Fibroblast of lung (primary cell): ENCODE measurements around the gene PMFBP1. TPM values are rescaled to one million over a fixed set of nuclear protein-coding genes. Genes with fewer than 3 reads are reported as not detected.

Experiments
- DNase-seq, 2 donors: peaks; one replicate each; pipeline versions ENCODE4 v3.0.0 to v3.0.0-alpha.2; 2010; ENCODE audit warnings: low read depth in 2 of 2
- H2AFZ ChIP-seq: 2 replicates; pipeline ENCODE4 v1.5.1; 2012; ENCODE audit warnings: low read length, control low read depth, inconsistent platforms
- H3K27ac ChIP-seq: 2 replicates; pipeline ENCODE4 v1.5.1; 2011; ENCODE audit warnings: low read length, control low read depth; ENCODE audit not compliant: insufficient read depth
- H3K27me3 ChIP-seq: 2 replicates; pipeline ENCODE4 v1.5.1; 2011; ENCODE audit warnings: mild to moderate bottlenecking, low read length; ENCODE audit not compliant: control insufficient read depth, insufficient read depth
- H3K36me3 ChIP-seq: 2 replicates; pipeline ENCODE4 v1.5.1; 2011; ENCODE audit warnings: low read length; ENCODE audit not compliant: control insufficient read depth, insufficient read depth
- H3K4me1 ChIP-seq: 2 replicates; pipeline ENCODE4 v1.5.1; 2011; ENCODE audit warnings: low read length; ENCODE audit not compliant: control insufficient read depth, insufficient read depth; ENCODE audit errors: extremely low read depth
- H3K4me2 ChIP-seq: 2 replicates; pipeline ENCODE4 v1.5.1; 2011; ENCODE audit warnings: low read length, control low read depth; ENCODE audit not compliant: insufficient read depth; ENCODE audit errors: extremely low read depth
- H3K4me3 ChIP-seq, 4 experiments: fragments of 200-600 bp in 1 of 4; sonication (generic) in 1 of 4; replicated peaks in 1 of 4; 2 replicates each; pipeline ENCODE4 v1.5.1; 2011 to 2016; ENCODE audit warnings: low read length in 4 of 4, low read depth in 3 of 4, mild to moderate bottlenecking in 3 of 4, control low read depth in 2 of 4, inconsistent platforms in 1 of 4, mixed read lengths in 1 of 4; ENCODE audit not compliant: insufficient read depth in 1 of 4; ENCODE audit errors: control extremely low read depth in 1 of 4
- H3K79me2 ChIP-seq: 2 replicates; pipeline ENCODE4 v1.5.1; 2012; ENCODE audit warnings: mild to moderate bottlenecking, low read length, inconsistent platforms; ENCODE audit not compliant: control insufficient read depth, insufficient read depth
- H3K9ac ChIP-seq: 2 replicates; pipeline ENCODE4 v1.5.1; 2011; ENCODE audit warnings: mild to moderate bottlenecking, low read length, control low read depth; ENCODE audit not compliant: insufficient read depth
- H3K9me3 ChIP-seq: 2 replicates; pipeline ENCODE4 v1.5.1; 2012; ENCODE audit warnings: low read depth, low read length; ENCODE audit not compliant: control insufficient read depth, insufficient read depth
- H4K20me1 ChIP-seq: 2 replicates; pipeline ENCODE4 v1.5.1; 2011; ENCODE audit warnings: low read length; ENCODE audit not compliant: control insufficient read depth, insufficient read depth; ENCODE audit errors: extremely low read depth
- CTCF ChIP-seq, 2 donors: IDR thresholded peaks in 1 of 2; conservative IDR thresholded peaks in 1 of 2; 1 replicate in 1 of 2; 2 replicates in 1 of 2; pipeline ENCODE4 v1.5.1; 2011 to 2012; ENCODE audit warnings: low read length in 2 of 2, control low read depth in 1 of 2, inconsistent platforms in 1 of 2, low read depth in 1 of 2, mild to moderate bottlenecking in 1 of 2
- EZH2 ChIP-seq: IDR thresholded peaks from 2 replicates; pipeline ENCODE4 v1.5.1; 2012; ENCODE audit warnings: low read length, control low read depth, mild to moderate bottlenecking; ENCODE audit errors: missing control alignments
- polyA plus RNA-seq, 2 donors: library from polyadenylated mRNA; depleted of rRNA in 1 of 2; stranded (reverse) in 1 of 2; unstranded in 1 of 2; fragments of >200 nt; gene quantifications; 2 replicates each; pipeline ENCODE4 v1.2.1, GENCODE V29; 2011 to 2012; ENCODE audit warnings: missing spikeins in 1 of 2
- total RNA-seq: library from RNA; depleted of rRNA; stranded (reverse); fragments of >200 nt; gene quantifications from 2 replicates; pipeline ENCODE4 v1.2.1, GENCODE V29; 2014

The PMFBP1 gene
- total and polyA plus RNA-seq, 2 donors (not counting 1 experiment from before 2014, with no cell fraction given) = 0.12 to 0.17 TPM

- H3K79me2 ChIP-seq = no peaks in the 10 kb centered on the region
- H4K20me1 ChIP-seq = no peaks in the 10 kb centered on the region
- no peaks in the 10 kb centered on the region for H3K27me3 ChIP-seq
- H2AFZ ChIP-seq = no peak overlapping the region
- TF ChIP-seq EZH2 (no peak), CTCF (conservative IDR thresholded peaks at IDR 0.05 in 1 of 2, IDR thresholded peaks at IDR 0.05 in 1 of 2; ENCODE audit: low read depth in 1 of 2, low read length in 2 of 2) (no peak)
- no peaks in the 10 kb centered on the region for H3K36me3 ChIP-seq
- no peak overlapping the region for H3K4me3 ChIP-seq
- peaks cover 3% of the 10 kb centered on the region for H3K4me1 ChIP-seq
- no peak overlapping the region for H3K9ac ChIP-seq
- no peaks in the 10 kb centered on the region for H3K9me3 ChIP-seq
- no peak overlapping the region for H3K4me2 ChIP-seq
- H3K27ac ChIP-seq = no peak overlapping the region
- DNase-seq = no peak
These were observed 43.3 kb downstream of the PMFBP1 start for GRCh38 chr16:72128701-72129100.

- Histone ChIP-seq H3K27ac (no peak overlapping the region), H3K36me3 (no peaks in the 10 kb centered on the region), H3K4me1 (peaks cover 3% of the 10 kb centered on the region), H3K9me3 (no peaks in the 10 kb centered on the region), H3K9ac (no peak overlapping the region), H3K79me2 (no peaks in the 10 kb centered on the region), H3K4me2 (no peak overlapping the region), H4K20me1 (no peaks in the 10 kb centered on the region), H3K27me3 (no peaks in the 10 kb centered on the region), H2AFZ (no peak overlapping the region), H3K4me3 (no peak overlapping the region)
- no peak for DNase-seq
- TF ChIP-seq CTCF (conservative IDR thresholded peaks at IDR 0.05 in 1 of 2, IDR thresholded peaks at IDR 0.05 in 1 of 2; ENCODE audit: low read depth in 1 of 2, low read length in 2 of 2) (no peak), EZH2 (no peak)
These were observed 45.6 kb downstream of the PMFBP1 start for GRCh38 chr16:72126429-72126765.

- no peaks in the 10 kb centered on the region for H4K20me1 ChIP-seq
- H3K4me3 ChIP-seq = no peak overlapping the region
- TF ChIP-seq CTCF (conservative IDR thresholded peaks at IDR 0.05 in 1 of 2, IDR thresholded peaks at IDR 0.05 in 1 of 2; ENCODE audit: low read depth in 1 of 2, low read length in 2 of 2) = no peak
- TF ChIP-seq EZH2 = no peak
- H3K27ac ChIP-seq = no peak overlapping the region
- no peaks in the 10 kb centered on the region for H3K79me2 ChIP-seq
- no peaks in the 10 kb centered on the region for H3K36me3 ChIP-seq
- H3K9ac ChIP-seq = no peak overlapping the region
- no peak for DNase-seq
- peaks cover 3% of the 10 kb centered on the region for H3K4me1 ChIP-seq
- H3K27me3 ChIP-seq = no peaks in the 10 kb centered on the region
- no peak overlapping the region for H3K4me2 ChIP-seq
- H3K9me3 ChIP-seq = no peaks in the 10 kb centered on the region
- no peak overlapping the region for H2AFZ ChIP-seq
These were observed 46.1 kb downstream of the PMFBP1 start for GRCh38 chr16:72125635-72126428.
